ENCODE measurements around the gene NCOA3. TPM values are rescaled to one million over a fixed set of nuclear protein-coding genes. Genes with fewer than 3 reads are reported as not detected.
A peak's percentile ranks its signal among the peaks of the same experiment; 100 is the strongest.

NCOA3 gene
- total and polyA plus RNA-seq, 2 experiments from 2014 or later: 6.7 to 25.8 TPM

DNA sequence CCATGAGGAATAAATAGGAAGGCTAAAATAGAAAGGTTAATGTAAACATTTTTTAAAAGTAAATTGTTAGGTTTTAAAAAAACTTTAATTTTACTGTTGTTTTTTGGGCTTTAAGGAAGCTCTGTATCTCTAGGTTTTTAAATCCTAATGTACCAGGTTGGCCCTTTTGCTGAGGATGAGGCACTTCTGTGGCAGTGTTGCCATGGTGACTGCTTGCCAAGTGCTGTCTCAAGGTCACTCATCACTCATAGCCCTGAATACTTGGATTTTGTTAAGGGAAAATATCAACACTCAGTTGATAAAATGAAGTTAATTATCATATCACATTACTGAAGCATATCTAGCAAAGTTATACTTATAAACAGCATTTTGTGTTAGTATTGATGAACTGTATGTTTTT lies 50.2 kb downstream of the NCOA3 start:
- H3K27ac ChIP-seq (ENCODE audit: low read depth): no peak overlapping the region
- Mint-ChIP-seq H3K27ac (no peak overlapping the region), H3K9me3 (no peaks in the 10 kb centered on the region; the same call in 2 of the 3 replicates), H3K36me3 (ENCODE audit: low read depth) (peaks cover 13% of the 10 kb centered on the region; the same call in 2 of the 3 replicates), H3K4me3 (no peak overlapping the region), H3K4me1 (peaks cover 30% of the 10 kb centered on the region), H3K27me3 (ENCODE audit: insufficient read depth, low read depth, poor library complexity) (peaks cover 4% of the 10 kb centered on the region)
- DNase-seq (ENCODE audit: low spot score) (peak; percentile 39), ATAC-seq (no peak)
- no peak overlapping the region for H2AFZ ChIP-seq
- H3K27me3 ChIP-seq (ENCODE audit: insufficient read depth): no peaks in the 10 kb centered on the region
- no peak for TF ChIP-seq JUNB (IDR thresholded peaks at IDR 0.05; ENCODE audit: unreplicated experiment)
- TF ChIP-seq, protein P1, sequence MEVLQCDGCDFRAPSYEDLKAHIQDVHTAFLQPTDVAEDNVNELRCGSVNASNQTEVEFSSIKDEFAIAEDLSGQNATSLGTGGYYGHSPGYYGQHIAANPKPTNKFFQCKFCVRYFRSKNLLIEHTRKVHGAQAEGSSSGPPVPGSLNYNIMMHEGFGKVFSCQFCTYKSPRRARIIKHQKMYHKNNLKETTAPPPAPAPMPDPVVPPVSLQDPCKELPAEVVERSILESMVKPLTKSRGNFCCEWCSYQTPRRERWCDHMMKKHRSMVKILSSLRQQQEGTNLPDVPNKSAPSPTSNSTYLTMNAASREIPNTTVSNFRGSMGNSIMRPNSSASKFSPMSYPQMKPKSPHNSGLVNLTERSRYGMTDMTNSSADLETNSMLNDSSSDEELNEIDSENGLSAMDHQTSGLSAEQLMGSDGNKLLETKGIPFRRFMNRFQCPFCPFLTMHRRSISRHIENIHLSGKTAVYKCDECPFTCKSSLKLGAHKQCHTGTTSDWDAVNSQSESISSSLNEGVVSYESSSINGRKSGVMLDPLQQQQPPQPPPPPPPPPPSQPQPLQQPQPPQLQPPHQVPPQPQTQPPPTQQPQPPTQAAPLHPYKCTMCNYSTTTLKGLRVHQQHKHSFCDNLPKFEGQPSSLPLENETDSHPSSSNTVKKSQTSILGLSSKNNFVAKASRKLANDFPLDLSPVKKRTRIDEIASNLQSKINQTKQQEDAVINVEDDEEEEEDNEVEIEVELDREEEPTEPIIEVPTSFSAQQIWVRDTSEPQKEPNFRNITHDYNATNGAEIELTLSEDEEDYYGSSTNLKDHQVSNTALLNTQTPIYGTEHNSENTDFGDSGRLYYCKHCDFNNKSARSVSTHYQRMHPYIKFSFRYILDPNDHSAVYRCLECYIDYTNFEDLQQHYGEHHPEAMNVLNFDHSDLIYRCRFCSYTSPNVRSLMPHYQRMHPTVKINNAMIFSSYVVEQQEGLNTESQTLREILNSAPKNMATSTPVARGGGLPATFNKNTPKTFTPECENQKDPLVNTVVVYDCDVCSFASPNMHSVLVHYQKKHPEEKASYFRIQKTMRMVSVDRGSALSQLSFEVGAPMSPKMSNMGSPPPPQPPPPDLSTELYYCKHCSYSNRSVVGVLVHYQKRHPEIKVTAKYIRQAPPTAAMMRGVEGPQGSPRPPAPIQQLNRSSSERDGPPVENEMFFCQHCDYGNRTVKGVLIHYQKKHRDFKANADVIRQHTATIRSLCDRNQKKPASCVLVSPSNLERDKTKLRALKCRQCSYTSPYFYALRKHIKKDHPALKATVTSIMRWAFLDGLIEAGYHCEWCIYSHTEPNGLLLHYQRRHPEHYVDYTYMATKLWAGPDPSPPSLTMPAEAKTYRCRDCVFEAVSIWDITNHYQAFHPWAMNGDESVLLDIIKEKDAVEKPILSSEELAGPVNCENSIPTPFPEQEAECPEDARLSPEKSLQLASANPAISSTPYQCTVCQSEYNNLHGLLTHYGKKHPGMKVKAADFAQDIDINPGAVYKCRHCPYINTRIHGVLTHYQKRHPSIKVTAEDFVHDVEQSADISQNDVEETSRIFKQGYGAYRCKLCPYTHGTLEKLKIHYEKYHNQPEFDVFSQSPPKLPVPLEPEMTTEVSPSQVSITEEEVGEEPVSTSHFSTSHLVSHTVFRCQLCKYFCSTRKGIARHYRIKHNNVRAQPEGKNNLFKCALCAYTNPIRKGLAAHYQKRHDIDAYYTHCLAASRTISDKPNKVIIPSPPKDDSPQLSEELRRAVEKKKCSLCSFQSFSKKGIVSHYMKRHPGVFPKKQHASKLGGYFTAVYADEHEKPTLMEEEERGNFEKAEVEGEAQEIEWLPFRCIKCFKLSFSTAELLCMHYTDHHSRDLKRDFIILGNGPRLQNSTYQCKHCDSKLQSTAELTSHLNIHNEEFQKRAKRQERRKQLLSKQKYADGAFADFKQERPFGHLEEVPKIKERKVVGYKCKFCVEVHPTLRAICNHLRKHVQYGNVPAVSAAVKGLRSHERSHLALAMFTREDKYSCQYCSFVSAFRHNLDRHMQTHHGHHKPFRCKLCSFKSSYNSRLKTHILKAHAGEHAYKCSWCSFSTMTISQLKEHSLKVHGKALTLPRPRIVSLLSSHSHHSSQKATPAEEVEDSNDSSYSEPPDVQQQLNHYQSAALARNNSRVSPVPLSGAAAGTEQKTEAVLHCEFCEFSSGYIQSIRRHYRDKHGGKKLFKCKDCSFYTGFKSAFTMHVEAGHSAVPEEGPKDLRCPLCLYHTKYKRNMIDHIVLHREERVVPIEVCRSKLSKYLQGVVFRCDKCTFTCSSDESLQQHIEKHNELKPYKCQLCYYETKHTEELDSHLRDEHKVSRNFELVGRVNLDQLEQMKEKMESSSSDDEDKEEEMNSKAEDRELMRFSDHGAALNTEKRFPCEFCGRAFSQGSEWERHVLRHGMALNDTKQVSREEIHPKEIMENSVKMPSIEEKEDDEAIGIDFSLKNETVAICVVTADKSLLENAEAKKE (CRISPR knock-in tag; IDR thresholded peaks at IDR 0.05): no peak
- no peak for TF ChIP-seq EZH2phosphoT487 (IDR thresholded peaks at IDR 0.05; ENCODE audit: unreplicated experiment)
- TF ChIP-seq STAT1 (IDR thresholded peaks at IDR 0.05; ENCODE audit: unreplicated experiment): no peak
- H3K9me2 ChIP-seq (ENCODE audit: insufficient read depth): no peaks in the 10 kb centered on the region
- H3K4me3 ChIP-seq: no peak overlapping the region
- H3K79me2 ChIP-seq (replicated peaks; ENCODE audit: insufficient read depth): peaks cover 96% of the 10 kb centered on the region
- H3K4me1 ChIP-seq (ENCODE audit: insufficient read depth): peaks cover 29% of the 10 kb centered on the region
- no peaks in the 10 kb centered on the region for H3K36me3 ChIP-seq (ENCODE audit: insufficient read depth)
- no peaks in the 10 kb centered on the region; the same call in 1 of the 2 replicates for H4K20me1 ChIP-seq (replicated peaks; ENCODE audit: insufficient read depth)
- no peak overlapping the region for H3K4me2 ChIP-seq
- H3F3A ChIP-seq (replicated peaks; ENCODE audit: low read depth): no peaks in the 10 kb centered on the region

DNA sequence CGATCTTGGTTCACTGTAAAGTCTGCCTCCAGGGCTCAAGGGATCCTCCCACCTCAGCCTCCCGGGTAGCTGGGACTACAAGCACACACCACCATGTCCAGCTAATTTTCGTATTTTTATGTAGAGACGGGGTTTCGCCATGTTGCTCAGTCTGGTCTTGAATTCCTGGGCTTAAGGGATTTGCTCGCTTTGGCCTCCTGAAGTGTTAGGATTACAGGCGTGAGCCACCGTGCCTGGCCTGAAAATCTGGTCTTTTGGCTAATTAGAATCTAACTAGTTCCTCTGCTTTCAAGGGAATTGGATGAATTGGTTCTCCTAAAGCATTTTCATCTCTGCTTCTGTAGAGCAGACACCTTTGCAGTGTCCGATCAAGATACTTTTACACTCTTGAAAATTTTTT lies 51.3 kb downstream of the NCOA3 start:
- Histone ChIP-seq H3K4me2 (no peak overlapping the region), H3K9me2 (ENCODE audit: insufficient read depth) (no peaks in the 10 kb centered on the region), H3K79me2 (replicated peaks; ENCODE audit: insufficient read depth) (peaks cover 90% of the 10 kb centered on the region), H3K27ac (ENCODE audit: low read depth) (no peak overlapping the region), H3K4me1 (ENCODE audit: insufficient read depth) (peaks cover 36% of the 10 kb centered on the region), H3F3A (replicated peaks; ENCODE audit: low read depth) (no peaks in the 10 kb centered on the region), H3K4me3 (no peak overlapping the region), H4K20me1 (replicated peaks; ENCODE audit: insufficient read depth) (no peaks in the 10 kb centered on the region; the same call in 1 of the 2 replicates), H3K27me3 (ENCODE audit: insufficient read depth) (no peaks in the 10 kb centered on the region), H2AFZ (no peak overlapping the region), H3K36me3 (ENCODE audit: insufficient read depth) (no peaks in the 10 kb centered on the region)
- Mint-ChIP-seq H3K27ac (no peak overlapping the region), H3K4me3 (no peak overlapping the region), H3K36me3 (ENCODE audit: low read depth) (peaks cover 13% of the 10 kb centered on the region; the same call in 2 of the 3 replicates), H3K27me3 (ENCODE audit: insufficient read depth, low read depth, poor library complexity) (peaks cover 4% of the 10 kb centered on the region), H3K9me3 (no peaks in the 10 kb centered on the region; the same call in 2 of the 3 replicates), H3K4me1 (peaks cover 41% of the 10 kb centered on the region)
- no peak for DNase-seq (ENCODE audit: low spot score)
- ATAC-seq: no peak
- TF ChIP-seq STAT1 (IDR thresholded peaks at IDR 0.05; ENCODE audit: unreplicated experiment): no peak
- no peak for TF ChIP-seq ZNF114 (CRISPR knock-in tag; IDR thresholded peaks at IDR 0.05)
- no peak for TF ChIP-seq EZH2 (IDR thresholded peaks at IDR 0.05; ENCODE audit: low read depth, unreplicated experiment)
- no peak for TF ChIP-seq POLR2AphosphoS5 (IDR thresholded peaks at IDR 0.05; ENCODE audit: low read depth)
- TF ChIP-seq, protein P2, sequence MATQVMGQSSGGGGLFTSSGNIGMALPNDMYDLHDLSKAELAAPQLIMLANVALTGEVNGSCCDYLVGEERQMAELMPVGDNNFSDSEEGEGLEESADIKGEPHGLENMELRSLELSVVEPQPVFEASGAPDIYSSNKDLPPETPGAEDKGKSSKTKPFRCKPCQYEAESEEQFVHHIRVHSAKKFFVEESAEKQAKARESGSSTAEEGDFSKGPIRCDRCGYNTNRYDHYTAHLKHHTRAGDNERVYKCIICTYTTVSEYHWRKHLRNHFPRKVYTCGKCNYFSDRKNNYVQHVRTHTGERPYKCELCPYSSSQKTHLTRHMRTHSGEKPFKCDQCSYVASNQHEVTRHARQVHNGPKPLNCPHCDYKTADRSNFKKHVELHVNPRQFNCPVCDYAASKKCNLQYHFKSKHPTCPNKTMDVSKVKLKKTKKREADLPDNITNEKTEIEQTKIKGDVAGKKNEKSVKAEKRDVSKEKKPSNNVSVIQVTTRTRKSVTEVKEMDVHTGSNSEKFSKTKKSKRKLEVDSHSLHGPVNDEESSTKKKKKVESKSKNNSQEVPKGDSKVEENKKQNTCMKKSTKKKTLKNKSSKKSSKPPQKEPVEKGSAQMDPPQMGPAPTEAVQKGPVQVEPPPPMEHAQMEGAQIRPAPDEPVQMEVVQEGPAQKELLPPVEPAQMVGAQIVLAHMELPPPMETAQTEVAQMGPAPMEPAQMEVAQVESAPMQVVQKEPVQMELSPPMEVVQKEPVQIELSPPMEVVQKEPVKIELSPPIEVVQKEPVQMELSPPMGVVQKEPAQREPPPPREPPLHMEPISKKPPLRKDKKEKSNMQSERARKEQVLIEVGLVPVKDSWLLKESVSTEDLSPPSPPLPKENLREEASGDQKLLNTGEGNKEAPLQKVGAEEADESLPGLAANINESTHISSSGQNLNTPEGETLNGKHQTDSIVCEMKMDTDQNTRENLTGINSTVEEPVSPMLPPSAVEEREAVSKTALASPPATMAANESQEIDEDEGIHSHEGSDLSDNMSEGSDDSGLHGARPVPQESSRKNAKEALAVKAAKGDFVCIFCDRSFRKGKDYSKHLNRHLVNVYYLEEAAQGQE (IDR thresholded peaks at IDR 0.05; ENCODE audit: unreplicated experiment): no peak
- no peak for TF ChIP-seq CREB1 (CRISPR knock-in tag; IDR thresholded peaks at IDR 0.05; ENCODE audit: low read depth)
- TF ChIP-seq ZNF331 (CRISPR knock-in tag; IDR thresholded peaks at IDR 0.05; ENCODE audit: low read depth): no peak

All from GM23338 (cell line).